NCI-H1105 treated with DMSO at 0.1 percent for 48 hours (cell line): ENCODE results near the gene ESPN.

Experiments used
- DNase-seq: peaks from one replicate; lab custom pipeline; 2025; lab: John Stamatoyannopoulos, UW

The ESPN gene

GRCh38 chr1:6465461-6466005 is 41.0 kb downstream of the ESPN start:
- peak; percentile 30 for DNase-seq

- DNase-seq: peak; percentile 27
Observed at GRCh38 chr1:6466023-6466422, 41.4 kb downstream of the ESPN start, which contains the start of gene TNFRSF25. TSS of gene TNFRSF25 (minus strand) at chr1:6466173. CDS start at chr1:6466107, 66 bp downstream.

- no peak for DNase-seq
Observed at GRCh38 chr1:6466751-6467150, 42.2 kb downstream of the ESPN start.

GRCh38 chr1:6467224-6467623 is 42.6 kb downstream of the ESPN start:
- no peak for DNase-seq

- no peak for DNase-seq
Observed at GRCh38 chr1:6467744-6468688, 43.4 kb downstream of the ESPN start.

GRCh38 chr1:6468729-6469461 is 44.3 kb downstream of the ESPN start:
- DNase-seq: no peak

- DNase-seq: no peak
Observed at GRCh38 chr1:6470132-6471085, 45.8 kb downstream of the ESPN start.

- no peak for DNase-seq
Observed at GRCh38 chr1:6471086-6471969, 46.8 kb downstream of the ESPN start.

- DNase-seq: no peak
Observed at GRCh38 chr1:6471970-6472368, 47.4 kb downstream of the ESPN start.

GRCh38 chr1:6472391-6472790 is 47.8 kb downstream of the ESPN start:
- DNase-seq: no peak

GRCh38 chr1:6473156-6473555 is 48.6 kb downstream of the ESPN start:
- DNase-seq: no peak

- peak; percentile 93 for DNase-seq
Observed at GRCh38 chr1:6473974-6474814, 49.6 kb downstream of the ESPN start.

- no peak for DNase-seq
Observed at GRCh38 chr1:6474815-6475282, 50.3 kb downstream of the ESPN start.

- peak; percentile 43 for DNase-seq
Observed at GRCh38 chr1:6475381-6476133, 51.0 kb downstream of the ESPN start.

- DNase-seq: no peak
Observed at GRCh38 chr1:6476483-6476882, 51.9 kb downstream of the ESPN start.

GRCh38 chr1:6477039-6477820 is 52.7 kb downstream of the ESPN start:
- DNase-seq: no peak

- DNase-seq: no peak
Observed at GRCh38 chr1:6481820-6482219, 57.2 kb downstream of the ESPN start.
